Stimulated activated CD8-positive, alpha-beta memory T cell treated with anti-CD3 and anti-CD28 coated beads, Interleukin-12 subunit alpha, Interleukin-12 subunit beta, amount 100 ng/mL, for 4 hours (primary cell): Measurements from ENCODE around the gene DGKZ.
A peak's percentile ranks its signal among the peaks of the same experiment; 100 is the strongest.
"Not testable (repeated sequence)": the region's sequence is repeated elsewhere in the genome, so short reads cannot be mapped to it uniquely, and the experiment has no call there.

Source experiments
- DNase-seq: peaks from one replicate; pipeline ENCODE4 v3.0.0-alpha.2; 2020; ENCODE audit warnings: low read depth

DGKZ gene

GRCh38 chr11:46346886-46347636 lies at the start of gene DGKZ:
DGKZ (plus strand) TSS chr11:46347463; CDS start chr11:46347660, 197 bp downstream.
- peak; percentile 82 for DNase-seq

DNA sequence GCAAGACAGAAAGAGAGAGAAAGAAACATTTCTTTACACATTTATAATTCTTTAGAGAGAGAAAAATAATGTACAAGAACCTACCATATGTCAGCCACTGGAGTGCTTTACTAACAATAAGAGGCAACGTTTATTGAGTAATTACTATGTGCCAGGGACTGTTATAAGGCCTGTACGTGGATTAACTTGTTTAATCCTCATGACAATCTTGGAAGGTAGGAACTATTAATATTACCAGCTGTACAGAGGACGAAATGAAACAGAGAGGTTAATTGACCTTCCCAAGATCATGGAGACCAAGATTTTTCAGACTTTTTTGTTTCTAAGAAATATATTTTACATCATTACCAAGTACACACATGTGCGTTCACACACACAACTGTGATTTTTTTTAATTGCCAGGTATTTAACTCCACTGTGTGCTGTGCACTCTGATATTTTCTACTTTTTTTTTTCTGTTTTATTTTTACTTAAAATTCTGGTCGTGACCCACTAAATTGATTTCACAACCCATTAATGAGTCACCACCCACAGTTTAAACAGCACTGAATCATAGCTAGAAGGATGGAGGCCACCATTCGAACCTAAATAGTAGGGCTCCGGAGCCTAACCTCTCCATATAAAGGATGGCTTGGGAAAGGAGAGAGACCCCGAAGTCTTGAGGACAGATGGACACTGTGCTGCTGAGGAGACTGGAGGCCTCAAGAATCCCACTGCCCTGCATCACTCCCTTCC lies 48.4 kb upstream of the DGKZ start:
- no peak for DNase-seq

- no peak for DNase-seq
Observed at GRCh38 chr11:46299451-46299961, 47.8 kb upstream of the DGKZ start.

GRCh38 chr11:46300270-46300669 lies 47.0 kb upstream of the DGKZ start:
- DNase-seq = no peak

DNA sequence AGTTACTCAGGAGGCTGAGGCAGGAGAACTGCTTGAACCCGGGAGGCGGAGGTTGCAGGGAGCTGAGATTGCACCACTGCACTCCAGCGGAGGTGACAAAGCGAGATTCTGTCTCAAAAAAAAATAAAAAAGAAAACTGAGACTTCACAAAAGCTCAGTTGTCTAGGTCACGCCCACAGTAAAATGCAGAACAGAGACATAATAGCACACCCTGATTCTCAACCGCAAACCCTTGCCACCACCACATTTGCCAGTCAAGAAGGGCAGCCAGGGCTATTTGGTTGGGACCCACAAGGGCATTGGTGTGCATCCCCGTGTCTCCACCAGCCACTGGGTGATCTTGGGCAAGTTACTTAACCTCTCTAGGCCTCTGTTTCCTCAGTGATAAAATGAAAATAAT lies 44.4 kb upstream of the DGKZ start:
- DNase-seq = no peak

DNA sequence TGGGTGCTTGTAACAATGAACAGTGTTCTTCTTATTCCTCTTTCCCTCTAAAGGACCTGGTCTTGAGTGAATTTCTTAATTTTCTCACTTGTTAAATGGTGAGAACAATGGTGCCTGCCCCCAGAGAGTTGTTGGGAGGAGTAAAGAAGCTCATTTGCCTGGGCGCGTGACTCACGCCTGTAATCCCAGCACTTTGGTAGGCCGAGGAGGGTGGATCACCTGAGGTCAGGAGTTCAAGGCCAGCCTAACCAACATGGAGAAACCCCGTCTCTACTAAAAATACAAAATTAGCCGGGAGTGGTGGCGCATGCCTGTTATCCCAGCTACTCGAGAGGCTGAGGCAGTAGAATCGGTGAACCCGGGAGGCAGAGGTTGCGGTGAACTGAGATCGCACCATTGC lies 43.2 kb upstream of the DGKZ start:
- DNase-seq = not testable (repeated sequence)

DNA sequence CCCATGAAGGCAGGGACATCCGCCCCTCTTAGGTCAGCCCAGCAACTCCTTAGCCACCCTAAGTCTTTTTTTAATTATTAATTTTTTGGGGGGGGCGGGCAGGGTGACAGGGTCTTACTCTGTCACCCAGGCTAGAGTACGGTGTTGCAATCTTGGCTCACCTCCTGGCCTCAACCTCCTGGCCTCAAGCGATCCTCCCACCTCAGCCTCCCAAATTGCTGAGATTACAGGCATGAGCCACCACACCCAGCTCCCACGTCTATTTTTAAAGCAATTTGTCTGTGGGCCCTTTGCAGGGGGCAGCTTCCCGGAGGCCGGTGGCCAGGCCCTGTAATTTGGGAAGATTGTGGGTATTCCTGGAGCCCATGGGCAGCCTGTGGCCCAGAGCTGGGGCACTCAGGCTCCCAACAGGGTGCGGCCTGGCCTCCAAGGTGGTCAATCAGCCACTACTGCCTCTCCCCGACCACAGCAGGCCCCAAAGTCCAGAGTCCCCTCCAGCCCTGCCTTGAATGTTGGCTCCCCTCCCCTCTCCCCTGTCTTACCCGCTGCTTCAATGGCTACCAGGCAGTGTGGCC lies 42.6 kb upstream of the DGKZ start:
- no peak for DNase-seq

DNA sequence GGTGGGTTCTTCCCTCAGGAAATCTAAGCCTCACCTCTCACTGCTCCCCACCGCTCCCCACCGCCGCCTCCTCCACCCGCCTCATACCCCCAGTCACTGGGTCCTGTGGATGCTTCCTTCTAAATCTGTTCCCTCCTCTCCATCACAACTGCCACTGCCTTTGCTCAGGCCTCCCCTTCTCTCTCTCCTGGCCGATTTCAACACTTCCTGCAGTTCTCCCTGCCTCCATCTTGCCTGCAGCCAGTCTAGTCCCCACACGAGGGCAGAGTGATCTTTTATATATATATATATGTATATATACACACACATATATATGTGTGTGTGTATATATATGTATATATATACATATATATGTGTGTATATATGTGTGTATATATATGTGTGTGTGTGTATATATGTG lies 42.0 kb upstream of the DGKZ start:
- no peak for DNase-seq

- DNase-seq = no peak
Observed at GRCh38 chr11:46306296-46306853, 40.9 kb upstream of the DGKZ start.

GRCh38 chr11:46307369-46307768 lies 39.9 kb upstream of the DGKZ start:
- no peak for DNase-seq

DNA sequence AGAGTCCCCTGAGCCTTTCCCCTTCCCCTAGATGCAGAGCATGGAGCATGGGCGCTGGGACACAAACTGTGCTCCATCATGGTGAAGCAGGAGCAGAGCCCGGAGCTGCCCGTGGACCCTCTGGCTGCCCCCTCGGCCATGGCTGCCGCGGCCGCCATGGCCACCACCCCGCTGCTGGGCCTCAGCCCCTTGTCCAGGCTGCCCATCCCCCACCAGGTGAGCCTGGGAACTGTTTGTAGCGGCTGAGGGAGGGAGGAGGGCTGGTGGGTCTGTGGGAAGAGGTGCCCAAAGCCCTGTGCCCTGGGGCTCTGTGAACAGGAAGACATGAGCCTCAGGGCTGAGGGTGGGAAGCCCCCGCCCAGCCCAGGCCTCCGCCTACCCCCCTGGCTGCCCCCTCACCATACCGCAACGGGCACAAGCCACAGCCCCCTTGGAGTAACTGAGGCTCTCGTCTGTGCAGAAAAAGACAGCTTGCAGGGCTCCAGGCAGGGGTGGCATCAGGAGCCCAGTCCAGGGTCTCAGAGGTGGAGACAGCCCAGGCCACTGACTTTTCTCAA lies 39.4 kb upstream of the DGKZ start:
- no peak for DNase-seq

DNA sequence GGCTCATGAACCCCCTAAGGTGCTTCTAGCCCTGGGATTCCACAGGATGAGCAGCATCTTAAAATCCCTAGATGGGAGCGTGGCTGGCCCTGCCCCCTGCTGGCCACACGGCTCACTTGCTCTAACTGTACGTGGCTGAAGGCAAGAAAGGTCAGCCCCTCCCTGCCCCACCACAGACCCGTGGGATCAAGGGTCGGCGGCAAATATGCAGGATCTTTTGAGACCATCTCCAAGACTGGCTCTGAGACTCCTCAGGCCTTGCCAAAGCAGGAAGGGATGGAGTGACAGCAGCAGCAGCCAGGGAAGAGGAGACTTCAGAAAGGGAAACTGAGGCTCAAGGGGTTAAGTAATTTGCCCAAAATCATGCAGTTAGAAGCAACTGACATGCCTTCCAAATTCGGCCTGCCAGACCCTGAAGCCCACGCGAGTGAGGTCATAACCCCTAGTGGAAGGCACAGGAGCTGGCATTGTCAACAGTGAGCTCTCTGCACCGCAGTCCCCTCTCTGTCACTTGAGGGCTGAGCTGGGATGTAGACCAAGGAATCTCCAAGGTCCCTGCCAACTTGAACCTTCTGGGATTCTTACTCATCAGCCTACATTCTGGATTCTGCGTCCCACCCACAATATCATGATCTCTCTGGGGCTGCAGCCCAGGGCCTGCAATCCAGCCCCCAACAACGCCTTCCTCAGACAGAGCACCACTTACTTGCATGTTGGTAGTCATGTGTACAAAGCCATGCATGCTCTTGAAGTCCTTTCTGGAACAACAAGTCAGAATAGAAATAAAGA lies 38.4 kb upstream of the DGKZ start:
- DNase-seq = peak; percentile 35

GRCh38 chr11:46309814-46310259 lies 37.4 kb upstream of the DGKZ start:
- no peak for DNase-seq

GRCh38 chr11:46315033-46315738 lies 32.1 kb upstream of the DGKZ start:
- DNase-seq = peak; percentile 39

- no peak for DNase-seq
Observed at GRCh38 chr11:46315783-46316563, 31.3 kb upstream of the DGKZ start.

DNA sequence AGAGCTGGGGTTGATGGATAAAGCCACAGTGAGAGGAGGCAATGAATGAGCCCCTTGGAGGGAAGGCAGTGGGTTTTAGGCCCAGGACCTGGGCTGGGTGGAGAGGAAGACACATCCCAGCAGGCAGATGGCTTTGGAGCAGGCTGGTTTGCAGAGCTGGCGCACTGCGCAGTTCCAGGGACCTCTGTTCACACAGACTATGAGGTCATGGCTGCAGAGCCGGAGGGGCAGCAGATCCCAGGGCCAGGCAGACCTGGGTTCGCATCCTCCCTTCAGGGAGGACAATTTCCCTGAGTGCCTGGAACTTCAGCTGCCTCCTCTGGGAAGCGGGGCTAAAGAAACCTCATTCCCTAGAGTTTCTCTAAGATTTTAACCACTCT lies 28.2 kb upstream of the DGKZ start:
- DNase-seq = no peak

DNA sequence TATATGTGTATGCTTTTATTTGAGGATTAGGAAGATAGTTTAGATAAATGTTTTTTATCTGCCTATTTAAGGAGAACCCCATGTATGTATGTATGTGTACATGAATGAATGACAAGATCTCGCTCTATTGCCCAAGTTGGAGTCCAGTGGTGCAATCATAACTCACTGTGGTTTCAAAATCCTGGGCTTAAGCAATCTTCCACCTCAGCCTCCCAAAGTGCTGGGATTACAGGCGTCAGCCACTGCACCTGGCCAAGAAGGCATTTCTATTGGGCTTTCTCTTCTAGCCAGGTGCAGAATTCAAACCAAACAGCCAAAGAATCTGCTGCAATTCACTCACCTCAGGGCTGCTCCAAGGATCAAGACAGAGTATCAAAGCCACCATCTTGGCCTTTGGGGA lies 25.5 kb upstream of the DGKZ start:
- no peak for DNase-seq

GRCh38 chr11:46322759-46323158 lies 24.5 kb upstream of the DGKZ start:
- no peak for DNase-seq

DNA sequence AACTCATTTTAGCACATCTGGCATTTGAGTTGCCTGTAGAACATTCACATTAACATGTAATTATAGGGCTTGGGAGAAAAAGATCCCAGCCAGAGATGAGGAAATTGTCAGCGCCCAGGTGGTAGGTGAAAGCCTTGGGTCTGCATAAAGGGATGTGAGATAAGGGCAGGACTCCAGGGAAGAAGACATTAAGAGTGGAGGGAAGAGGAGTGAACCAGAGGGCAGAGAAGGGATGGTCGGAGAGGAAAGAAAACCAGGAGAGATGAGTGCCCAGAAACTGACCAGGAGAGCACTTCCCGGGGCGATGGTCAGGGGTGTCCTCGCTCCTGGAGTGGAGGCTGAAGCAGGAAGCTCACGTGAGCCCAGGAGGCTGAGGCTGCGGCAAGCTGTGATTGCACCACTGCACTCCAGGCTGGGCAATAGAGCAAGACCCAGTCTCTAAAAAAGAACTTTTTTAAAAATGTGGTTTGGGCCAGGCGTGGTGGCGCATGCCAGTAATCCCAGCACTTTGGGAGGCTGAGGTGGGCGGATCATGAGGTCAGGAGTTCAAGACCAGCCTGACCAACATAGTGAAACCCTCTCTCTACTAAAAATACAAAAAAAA lies 20.3 kb upstream of the DGKZ start:
- no peak for DNase-seq

DNA sequence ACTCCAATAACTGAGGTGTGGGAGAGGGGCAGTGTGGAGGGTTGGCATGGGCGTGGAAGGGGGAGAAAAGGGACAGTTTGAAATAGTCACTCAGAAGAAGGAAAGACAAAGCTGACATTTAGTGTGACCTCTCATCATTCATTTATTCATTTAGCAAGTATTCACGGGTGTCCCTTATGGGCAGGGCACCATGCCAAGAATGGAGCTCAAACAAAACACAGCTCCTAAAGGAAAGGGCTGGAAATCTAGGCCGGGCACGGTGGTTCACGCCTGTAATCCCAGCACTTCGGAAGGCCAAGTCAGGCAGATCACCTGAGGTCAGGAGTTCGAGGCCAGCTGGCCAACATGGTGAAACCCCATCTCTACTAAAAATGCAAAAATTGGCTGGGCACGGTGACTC lies 19.4 kb upstream of the DGKZ start:
- DNase-seq = no peak
